NCI-H2107 treated with DMSO at 0.1 percent for 48 hours (cell line): ENCODE results near the gene PROP1.
"Not testable (repeated sequence)": the region's sequence is repeated elsewhere in the genome, so short reads cannot be mapped to it uniquely, and the experiment has no call there.

Experiments
- DNase-seq: peaks from one replicate; lab custom pipeline; 2025; ENCODE audit not compliant: unreplicated experiment; lab: John Stamatoyannopoulos, UW

PROP1 gene

GRCh38 chr5:177945601-177946283 lies 50.3 kb downstream of the PROP1 start:
- DNase-seq, result not testable (repeated sequence)

- not testable (repeated sequence) for DNase-seq
Measured at GRCh38 chr5:177945145-177945544, 50.9 kb downstream of the PROP1 start.

GRCh38 chr5:177943805-177944736 lies 52.0 kb downstream of the PROP1 start:
- DNase-seq, result not testable (repeated sequence)

DNA sequence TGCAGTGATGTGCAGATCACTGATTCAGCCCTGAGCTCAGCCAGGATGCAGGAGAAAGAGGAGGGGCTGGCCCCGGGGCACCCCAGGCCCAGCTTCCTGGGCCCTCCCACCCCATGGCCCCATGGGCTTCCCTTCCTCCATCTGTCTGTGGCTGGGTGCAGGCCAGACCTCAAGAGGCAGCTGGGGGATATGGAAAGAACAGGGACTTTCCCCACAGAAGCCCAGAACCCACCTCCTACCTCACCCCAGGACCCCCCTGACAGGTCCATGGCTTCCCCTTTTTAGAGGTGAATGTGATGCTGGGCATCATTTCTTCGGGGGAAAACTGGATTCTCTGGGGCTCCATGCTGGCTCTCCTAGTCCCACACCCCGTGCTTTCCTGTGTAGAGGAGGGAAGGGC lies 53.1 kb downstream of the PROP1 start:
- not testable (repeated sequence) for DNase-seq
